ENCODE data around the gene TSPO.

TSPO gene

DNA sequence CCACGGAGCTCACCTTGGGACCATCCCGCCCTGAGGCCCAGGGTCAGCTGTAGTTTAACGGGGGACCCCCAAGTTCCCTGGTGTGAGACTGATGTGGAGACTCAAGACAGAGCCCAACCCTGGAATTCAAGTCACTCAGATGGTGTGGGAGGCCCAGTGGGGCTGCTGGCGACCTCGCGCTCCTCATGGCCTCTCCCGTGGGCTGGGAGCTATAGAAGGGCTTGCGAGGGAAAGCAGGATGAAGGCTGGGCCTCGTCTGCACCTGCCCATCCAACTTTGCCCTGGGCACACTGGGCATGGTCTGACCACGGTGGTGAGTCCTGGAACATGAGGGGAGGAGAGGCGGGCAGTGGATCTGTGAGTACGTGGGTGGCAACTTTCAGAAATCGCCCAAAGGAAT is 49.2 kb downstream of the TSPO start:
- no peak for DNase-seq
- WGBS (ENCODE audit: extremely low coverage, insufficient coverage, low lambda C conversion rate), result no CpG with 5 or more reads among the region's 13 CpGs

DNA sequence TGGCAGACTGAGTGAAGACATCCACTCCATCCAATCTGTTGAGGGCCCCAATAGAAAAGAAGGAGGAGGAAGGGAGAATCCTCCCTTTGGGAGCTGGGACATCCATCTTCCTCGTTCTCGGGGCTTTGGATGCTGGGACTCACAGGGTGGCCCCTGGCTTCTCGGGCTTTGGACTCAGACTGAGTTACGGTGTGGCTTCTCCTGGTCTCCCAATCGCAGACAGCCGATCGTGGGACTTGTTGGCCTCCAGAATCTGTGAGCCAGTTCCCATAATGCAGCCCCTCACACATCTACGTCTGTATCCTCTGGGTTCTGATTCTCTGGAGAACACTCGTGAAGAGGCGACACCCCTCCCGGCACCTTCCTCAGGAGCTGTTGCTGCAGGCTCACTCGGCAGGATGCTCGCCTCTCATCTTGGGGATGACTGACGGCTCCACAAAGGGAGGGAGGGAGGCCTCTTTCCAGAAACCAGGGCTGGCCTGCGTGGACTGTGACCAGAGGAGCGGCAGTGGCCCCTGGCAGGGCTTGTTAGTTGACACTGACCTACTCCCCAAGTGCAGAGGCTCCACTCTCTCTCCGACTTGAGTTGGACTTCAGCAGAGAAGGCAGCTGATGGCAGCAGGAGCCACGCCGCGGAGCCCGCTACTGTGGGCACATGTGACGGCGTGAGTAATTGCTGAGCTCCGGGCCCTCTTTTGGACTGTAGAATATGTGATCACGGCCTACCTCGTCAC is 50.3 kb downstream of the TSPO start:
- no peak overlapping the region for H2AK5ac ChIP-seq (ENCODE audit: low read length)
- no peak overlapping the region for H3K23ac ChIP-seq (ENCODE audit: low read length)
- no peak overlapping the region for H3K4me2 ChIP-seq (ENCODE audit: low read length)
- H3K36me3 ChIP-seq (ENCODE audit: control insufficient read depth, insufficient read depth, low read length), result no peaks in the 10 kb centered on the region
- H3K9ac ChIP-seq (ENCODE audit: low read length), result no peak overlapping the region
- H4K5ac ChIP-seq (ENCODE audit: low read length), result no peak overlapping the region
- no peak overlapping the region for H2BK5ac ChIP-seq (ENCODE audit: low read length)
- H2BK120ac ChIP-seq (ENCODE audit: low read depth, low read length), result no peak overlapping the region
- no peak overlapping the region for H4K8ac ChIP-seq (ENCODE audit: low read depth, low read length)
- H3K79me1 ChIP-seq (ENCODE audit: low read length), result no peaks in the 10 kb centered on the region
- H3K18ac ChIP-seq (ENCODE audit: low read length), result no peak overlapping the region
- no peak overlapping the region for H3K4ac ChIP-seq (ENCODE audit: low read depth, low read length)
- DNase-seq, result no peak
- H3K4me3 ChIP-seq (ENCODE audit: low read length), result no peak overlapping the region
- H3K27ac ChIP-seq (ENCODE audit: low read depth, low read length), result no peak overlapping the region
- no peak overlapping the region for H2BK15ac ChIP-seq (replicated peaks; ENCODE audit: low read depth)
- WGBS (ENCODE audit: extremely low coverage, insufficient coverage, low lambda C conversion rate), result no CpG with 5 or more reads among the region's 26 CpGs
- H3K79me2 ChIP-seq (ENCODE audit: control insufficient read depth, insufficient read depth, low read length), result no peaks in the 10 kb centered on the region
- H3K56ac ChIP-seq (ENCODE audit: low read length), result no peak overlapping the region
- H3K4me1 ChIP-seq (ENCODE audit: control insufficient read depth, low read depth, low read length), result peaks cover 5% of the 10 kb centered on the region
- H3K27me3 ChIP-seq (ENCODE audit: insufficient read depth, low read length, poor library complexity), result no peaks in the 10 kb centered on the region

More for the DNA sequence above, 49.2 kb downstream of the TSPO start:
- no peak overlapping the region for H4K5ac ChIP-seq (ENCODE audit: low read length)
- H3K79me2 ChIP-seq (ENCODE audit: control insufficient read depth, insufficient read depth, low read length), result no peaks in the 10 kb centered on the region
- no peak overlapping the region for H3K4me2 ChIP-seq (ENCODE audit: low read length)
- peaks cover 5% of the 10 kb centered on the region for H3K4me1 ChIP-seq (ENCODE audit: control insufficient read depth, low read depth, low read length)
- no peak overlapping the region for H3K27ac ChIP-seq (ENCODE audit: low read depth, low read length)
- H3K4me3 ChIP-seq (ENCODE audit: low read length), result no peak overlapping the region
- H3K18ac ChIP-seq (ENCODE audit: low read length), result no peak overlapping the region
- H3K23ac ChIP-seq (ENCODE audit: low read length), result no peak overlapping the region
- no peak overlapping the region for H3K4ac ChIP-seq (ENCODE audit: low read depth, low read length)
- H3K36me3 ChIP-seq (ENCODE audit: control insufficient read depth, insufficient read depth, low read length), result no peaks in the 10 kb centered on the region
- no peak overlapping the region for H2BK15ac ChIP-seq (replicated peaks; ENCODE audit: low read depth)
- no peak overlapping the region for H2BK5ac ChIP-seq (ENCODE audit: low read length)
- H3K56ac ChIP-seq (ENCODE audit: low read length), result no peak overlapping the region
- no peak overlapping the region for H2AK5ac ChIP-seq (ENCODE audit: low read length)
- H4K8ac ChIP-seq (ENCODE audit: low read depth, low read length), result no peak overlapping the region
- H2BK120ac ChIP-seq (ENCODE audit: low read depth, low read length), result no peak overlapping the region
- H3K79me1 ChIP-seq (ENCODE audit: low read length), result no peaks in the 10 kb centered on the region
- H3K27me3 ChIP-seq (ENCODE audit: insufficient read depth, low read length, poor library complexity), result no peaks in the 10 kb centered on the region
- H3K9ac ChIP-seq (ENCODE audit: low read length), result no peak overlapping the region

DNA sequence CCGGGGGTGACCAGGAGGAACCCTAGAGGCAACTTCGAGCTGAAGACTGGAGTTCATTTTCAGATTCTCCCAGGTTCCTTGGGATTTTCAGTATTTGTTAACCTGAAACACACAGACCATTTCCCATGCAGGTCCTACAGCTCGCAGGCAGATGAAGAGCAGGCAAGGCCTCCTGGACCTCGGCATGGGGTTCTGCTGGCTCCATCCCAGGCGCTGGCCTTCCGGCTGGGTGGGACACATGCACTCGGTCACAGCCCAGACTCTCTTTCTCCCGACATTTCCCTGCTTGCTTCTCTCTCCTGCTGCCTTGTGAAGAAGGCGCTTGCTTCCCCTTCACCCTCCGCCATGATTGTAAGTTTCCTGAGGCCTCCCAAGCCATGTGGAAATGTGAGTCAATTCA is 51.0 kb downstream of the TSPO start:
- H3K4me3 ChIP-seq (ENCODE audit: low read length), result no peak overlapping the region
- no peak overlapping the region for H3K23ac ChIP-seq (ENCODE audit: low read length)
- no peaks in the 10 kb centered on the region for H3K27me3 ChIP-seq (ENCODE audit: insufficient read depth, low read length, poor library complexity)
- H2BK120ac ChIP-seq (ENCODE audit: low read depth, low read length), result no peak overlapping the region
- no peak overlapping the region for H4K8ac ChIP-seq (ENCODE audit: low read depth, low read length)
- no peak overlapping the region for H3K4me2 ChIP-seq (ENCODE audit: low read length)
- peaks cover 5% of the 10 kb centered on the region for H3K4me1 ChIP-seq (ENCODE audit: control insufficient read depth, low read depth, low read length)
- H3K36me3 ChIP-seq (ENCODE audit: control insufficient read depth, insufficient read depth, low read length), result no peaks in the 10 kb centered on the region
- H3K56ac ChIP-seq (ENCODE audit: low read length), result peak overlapping the region; percentile 78
- no CpG with 5 or more reads among the region's 10 CpGs for WGBS (ENCODE audit: extremely low coverage, insufficient coverage, low lambda C conversion rate)
- no peak overlapping the region for H2AK5ac ChIP-seq (ENCODE audit: low read length)
- DNase-seq, result no peak
- H2BK5ac ChIP-seq (ENCODE audit: low read length), result no peak overlapping the region
- no peak overlapping the region for H2BK15ac ChIP-seq (replicated peaks; ENCODE audit: low read depth)
- H3K9ac ChIP-seq (ENCODE audit: low read length), result peak overlapping the region; percentile 45
- no peaks in the 10 kb centered on the region for H3K79me1 ChIP-seq (ENCODE audit: low read length)
- H3K79me2 ChIP-seq (ENCODE audit: control insufficient read depth, insufficient read depth, low read length), result no peaks in the 10 kb centered on the region
- no peak overlapping the region for H3K27ac ChIP-seq (ENCODE audit: low read depth, low read length)
- no peak overlapping the region for H4K5ac ChIP-seq (ENCODE audit: low read length)
- no peak overlapping the region for H3K4ac ChIP-seq (ENCODE audit: low read depth, low read length)
- H3K18ac ChIP-seq (ENCODE audit: low read length), result no peak overlapping the region

DNA sequence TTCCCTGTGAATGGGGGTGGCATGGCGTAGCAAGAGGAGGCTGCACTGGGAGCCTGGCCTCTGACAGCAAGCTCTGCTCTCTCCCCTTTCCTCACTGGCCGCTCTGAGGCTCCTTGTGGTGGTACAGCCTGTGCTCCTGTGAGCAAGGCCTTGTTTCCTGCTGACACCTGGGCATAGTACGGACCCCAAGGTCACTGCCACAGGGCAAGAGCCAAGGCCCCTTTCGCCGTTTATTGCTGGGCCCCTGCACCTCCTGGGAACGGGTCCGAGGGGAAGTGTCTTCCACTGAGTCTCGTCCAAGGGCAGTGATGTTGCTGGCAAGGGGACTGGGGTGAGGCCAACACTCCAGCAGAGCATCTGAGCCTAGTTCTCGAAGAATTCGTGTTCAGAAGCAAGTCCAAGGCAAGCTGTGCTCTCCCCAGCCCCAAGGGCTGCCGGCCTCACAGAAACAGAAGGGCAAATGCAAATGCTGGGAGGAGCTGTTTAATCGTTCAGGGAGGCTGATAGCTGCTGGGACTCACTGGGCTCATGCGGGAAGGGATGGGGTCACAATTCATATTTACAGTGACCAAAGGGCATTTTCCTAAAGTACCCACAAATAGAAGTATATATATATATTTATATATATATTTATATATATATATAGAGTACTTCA is 51.5 kb downstream of the TSPO start:
- Histone ChIP-seq H3K27me3 (ENCODE audit: insufficient read depth, low read length, poor library complexity) (no peaks in the 10 kb centered on the region), H2BK5ac (ENCODE audit: low read length) (no peak overlapping the region), H2AK5ac (ENCODE audit: low read length) (peak overlapping the region; percentile 18), H2BK120ac (ENCODE audit: low read depth, low read length) (no peak overlapping the region), H4K5ac (ENCODE audit: low read length) (no peak overlapping the region), H3K4me3 (ENCODE audit: low read length) (no peak overlapping the region), H3K4ac (ENCODE audit: low read depth, low read length) (no peak overlapping the region), H4K8ac (ENCODE audit: low read depth, low read length) (no peak overlapping the region), H3K23ac (ENCODE audit: low read length) (no peak overlapping the region), H3K79me2 (ENCODE audit: control insufficient read depth, insufficient read depth, low read length) (no peaks in the 10 kb centered on the region), H2BK15ac (replicated peaks; ENCODE audit: low read depth) (no peak overlapping the region), H3K27ac (ENCODE audit: low read depth, low read length) (no peak overlapping the region), H3K4me1 (ENCODE audit: control insufficient read depth, low read depth, low read length) (peaks cover 5% of the 10 kb centered on the region), H3K36me3 (ENCODE audit: control insufficient read depth, insufficient read depth, low read length) (no peaks in the 10 kb centered on the region), H3K4me2 (ENCODE audit: low read length) (no peak overlapping the region), H3K18ac (ENCODE audit: low read length) (no peak overlapping the region), H3K56ac (ENCODE audit: low read length) (peak overlapping the region; percentile 78), H3K9ac (ENCODE audit: low read length) (peak overlapping the region; percentile 45), H3K79me1 (ENCODE audit: low read length) (no peaks in the 10 kb centered on the region)
- WGBS (ENCODE audit: extremely low coverage, insufficient coverage, low lambda C conversion rate), result no CpG with 5 or more reads among the region's 13 CpGs
- DNase-seq, result peak; percentile 49

DNA sequence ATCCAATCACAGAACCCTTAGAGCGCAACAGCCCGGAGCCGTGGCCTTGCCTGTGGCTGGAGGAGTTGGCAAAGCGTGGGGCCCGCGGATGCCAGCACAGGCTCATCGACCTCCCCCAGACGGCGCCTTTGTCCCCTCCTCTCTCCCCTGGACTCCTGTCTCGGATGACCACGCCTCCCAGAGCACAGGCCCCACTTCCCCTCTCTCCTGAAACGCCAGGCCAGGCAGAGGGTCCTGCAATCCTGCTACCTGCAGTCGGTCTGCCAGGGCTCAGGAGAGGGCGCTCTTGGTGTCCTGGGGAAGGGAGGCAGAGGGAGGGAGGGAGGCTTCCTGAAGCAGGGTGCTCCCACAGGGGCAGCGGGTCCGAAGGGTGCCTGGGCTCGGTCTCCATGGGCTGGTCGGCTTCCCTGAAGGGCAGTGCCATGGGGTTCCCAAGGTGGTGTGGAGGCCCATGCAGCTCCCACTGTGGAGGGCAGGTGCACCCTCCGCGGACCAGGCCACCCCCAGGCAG is 52.2 kb downstream of the TSPO start:
- no peaks in the 10 kb centered on the region for H3K36me3 ChIP-seq (ENCODE audit: control insufficient read depth, insufficient read depth, low read length)
- H3K4me3 ChIP-seq (ENCODE audit: low read length), result no peak overlapping the region
- no peak overlapping the region for H2BK5ac ChIP-seq (ENCODE audit: low read length)
- no peak overlapping the region for H3K4me2 ChIP-seq (ENCODE audit: low read length)
- H3K79me2 ChIP-seq (ENCODE audit: control insufficient read depth, insufficient read depth, low read length), result no peaks in the 10 kb centered on the region
- no peak overlapping the region for H3K4ac ChIP-seq (ENCODE audit: low read depth, low read length)
- H3K18ac ChIP-seq (ENCODE audit: low read length), result no peak overlapping the region
- peaks cover 5% of the 10 kb centered on the region for H3K4me1 ChIP-seq (ENCODE audit: control insufficient read depth, low read depth, low read length)
- no peak overlapping the region for H2BK120ac ChIP-seq (ENCODE audit: low read depth, low read length)
- no peak overlapping the region for H2BK15ac ChIP-seq (replicated peaks; ENCODE audit: low read depth)
- no peaks in the 10 kb centered on the region for H3K27me3 ChIP-seq (ENCODE audit: insufficient read depth, low read length, poor library complexity)
- no peak overlapping the region for H2AK5ac ChIP-seq (ENCODE audit: low read length)
- no CpG with 5 or more reads among the region's 20 CpGs for WGBS (ENCODE audit: extremely low coverage, insufficient coverage, low lambda C conversion rate)
- H3K56ac ChIP-seq (ENCODE audit: low read length), result peak overlapping the region; percentile 67
- no peak overlapping the region for H4K5ac ChIP-seq (ENCODE audit: low read length)
- no peaks in the 10 kb centered on the region for H3K79me1 ChIP-seq (ENCODE audit: low read length)
- H3K9ac ChIP-seq (ENCODE audit: low read length), result peak overlapping the region; percentile 36
- no peak overlapping the region for H3K27ac ChIP-seq (ENCODE audit: low read depth, low read length)
- no peak overlapping the region for H3K23ac ChIP-seq (ENCODE audit: low read length)
- H4K8ac ChIP-seq (ENCODE audit: low read depth, low read length), result no peak overlapping the region
- peak; percentile 86 for DNase-seq
